ENCODE measurements around the gene KLHL10.
"Not testable (repeated sequence)": the region's sequence is repeated elsewhere in the genome, so short reads cannot be mapped to it uniquely, and the experiment has no call there.

The KLHL10 gene

GRCh38 chr17:41848788-41849187 is 11.2 kb downstream of the KLHL10 start:
- no peak overlapping the region for H3K27ac ChIP-seq
- TF ChIP-seq CTCF (IDR thresholded peaks at IDR 0.05): no peak
- TF ChIP-seq ZFX (IDR thresholded peaks at IDR 0.05; ENCODE audit: borderline replicate concordance): no peak

GRCh38 chr17:41849251-41849990 is 11.8 kb downstream of the KLHL10 start:
- TF ChIP-seq ZFX (IDR thresholded peaks at IDR 0.05; ENCODE audit: borderline replicate concordance) (no peak), CTCF (IDR thresholded peaks at IDR 0.05) (no peak)
- H3K27ac ChIP-seq: no peak overlapping the region

GRCh38 chr17:41851382-41851781 is 13.8 kb downstream of the KLHL10 start:
- not testable (repeated sequence) for H3K27ac ChIP-seq

GRCh38 chr17:41860254-41860931 is 22.8 kb downstream of the KLHL10 start:
- TF ChIP-seq ZFX (IDR thresholded peaks at IDR 0.05; ENCODE audit: borderline replicate concordance) (no peak), CTCF (IDR thresholded peaks at IDR 0.05) (no peak)
- no peak overlapping the region for H3K27ac ChIP-seq

- H3K27ac ChIP-seq: no peak overlapping the region
- TF ChIP-seq ZFX (IDR thresholded peaks at IDR 0.05; ENCODE audit: borderline replicate concordance): no peak
- no peak for TF ChIP-seq CTCF (IDR thresholded peaks at IDR 0.05)
These were observed 25.6 kb downstream of the KLHL10 start for GRCh38 chr17:41863074-41863848.

GRCh38 chr17:41864498-41864835 is 26.8 kb downstream of the KLHL10 start:
- peak overlapping the region; percentile 88 for H3K27ac ChIP-seq
- TF ChIP-seq CTCF (IDR thresholded peaks at IDR 0.05): no peak
- no peak for TF ChIP-seq ZFX (IDR thresholded peaks at IDR 0.05; ENCODE audit: borderline replicate concordance)

GRCh38 chr17:41864836-41865595 is 27.4 kb downstream of the KLHL10 start, which contains the start of gene KLHL11:
KLHL11 (minus strand) TSS chr17:41865423; CDS start chr17:41865370, 53 bp downstream.
- peak within 1 kb of the TSS; percentile 88 for H3K27ac ChIP-seq
- 0 out of 2 replicates have a peak, but pooled peaks have one; percentile 33 for TF ChIP-seq CTCF (IDR thresholded peaks at IDR 0.05)
- TF ChIP-seq ZFX (IDR thresholded peaks at IDR 0.05; ENCODE audit: borderline replicate concordance): no peak

Data from 22Rv1 (cell line).